ENCODE measurements around the gene KATNAL1.

Gene KATNAL1

DNA sequence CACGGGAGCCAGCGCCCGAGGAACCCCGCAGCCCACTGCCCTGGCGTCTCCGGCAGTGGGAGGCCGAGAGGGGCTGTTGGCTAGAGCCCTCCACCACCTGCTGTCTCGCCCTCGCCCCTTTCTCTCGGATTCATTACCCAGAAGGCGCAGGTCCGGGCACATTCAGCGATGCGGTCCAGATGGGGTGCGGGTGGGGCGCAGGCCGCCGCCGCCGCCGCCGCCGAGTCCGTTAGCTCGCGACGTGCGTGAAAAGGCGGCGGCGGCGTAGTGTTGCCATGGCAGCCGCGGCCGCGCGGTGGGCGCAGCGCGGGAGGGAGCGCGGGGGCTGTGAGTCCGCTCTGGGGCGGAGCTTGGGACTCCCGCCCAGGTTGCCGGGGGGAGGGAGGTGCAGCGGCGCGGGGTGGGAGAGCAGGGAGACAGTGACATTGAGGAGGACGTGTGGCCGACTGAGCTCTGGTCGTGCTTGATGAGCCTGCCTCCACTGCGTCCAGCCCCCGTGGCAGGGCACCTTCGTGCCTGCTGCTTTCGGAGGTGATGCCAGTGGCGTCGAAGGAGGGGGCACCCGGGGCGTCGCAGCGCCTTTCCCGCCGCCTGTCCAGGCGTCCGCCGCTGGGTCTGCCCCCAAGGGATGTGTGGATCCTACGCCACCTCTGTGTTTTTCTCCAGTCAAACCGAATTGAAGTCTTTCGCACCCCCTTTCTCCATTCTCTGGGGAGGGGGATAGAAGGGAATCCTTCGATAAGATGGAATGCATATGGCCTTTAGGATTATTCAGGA lies at the start of gene KATNAL1:
Gene KATNAL1, minus strand, starts transcription at position 358 of the 777 bp plus-strand sequence. CDS start 23,774 bp downstream, outside the sequence.
- DNase-seq = peak; percentile 66

DNA sequence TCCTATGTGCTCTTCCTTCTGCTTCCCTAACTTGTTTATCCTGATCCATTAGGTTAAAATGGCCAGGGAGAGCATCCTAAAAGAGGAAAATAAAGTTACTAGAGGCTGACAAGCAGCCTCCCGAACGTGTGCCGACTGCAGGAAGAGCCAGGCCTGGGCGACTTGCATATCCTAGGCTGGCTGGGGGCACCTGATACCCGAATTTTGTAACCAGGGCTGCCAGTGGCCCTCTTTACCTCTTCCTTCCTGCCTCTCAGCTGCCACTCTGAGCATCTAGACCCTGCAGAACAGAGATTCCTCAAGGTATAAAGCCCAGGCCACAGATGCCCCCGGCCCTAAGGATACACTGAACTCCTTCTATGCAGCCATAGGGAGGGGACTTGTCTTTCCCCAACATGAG lies 48.5 kb upstream of the KATNAL1 start:
- DNase-seq = no peak

DNA sequence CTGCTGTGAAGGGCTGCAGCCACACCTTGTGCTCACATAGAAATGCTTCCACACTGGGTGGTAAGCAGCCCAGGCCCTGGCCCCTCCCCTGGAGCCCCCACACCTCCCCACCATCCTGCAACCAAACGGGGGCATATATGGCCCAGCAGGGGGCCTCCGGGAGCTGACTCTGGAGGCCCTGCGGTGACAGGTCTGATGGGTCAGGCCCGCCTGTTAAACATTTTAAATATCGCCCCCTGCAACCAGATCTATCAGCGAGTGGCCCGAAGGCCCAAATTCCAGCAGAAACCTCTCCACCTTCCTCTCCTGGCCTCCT lies 48.0 kb upstream of the KATNAL1 start:
- peak; percentile 43 for DNase-seq

DNA sequence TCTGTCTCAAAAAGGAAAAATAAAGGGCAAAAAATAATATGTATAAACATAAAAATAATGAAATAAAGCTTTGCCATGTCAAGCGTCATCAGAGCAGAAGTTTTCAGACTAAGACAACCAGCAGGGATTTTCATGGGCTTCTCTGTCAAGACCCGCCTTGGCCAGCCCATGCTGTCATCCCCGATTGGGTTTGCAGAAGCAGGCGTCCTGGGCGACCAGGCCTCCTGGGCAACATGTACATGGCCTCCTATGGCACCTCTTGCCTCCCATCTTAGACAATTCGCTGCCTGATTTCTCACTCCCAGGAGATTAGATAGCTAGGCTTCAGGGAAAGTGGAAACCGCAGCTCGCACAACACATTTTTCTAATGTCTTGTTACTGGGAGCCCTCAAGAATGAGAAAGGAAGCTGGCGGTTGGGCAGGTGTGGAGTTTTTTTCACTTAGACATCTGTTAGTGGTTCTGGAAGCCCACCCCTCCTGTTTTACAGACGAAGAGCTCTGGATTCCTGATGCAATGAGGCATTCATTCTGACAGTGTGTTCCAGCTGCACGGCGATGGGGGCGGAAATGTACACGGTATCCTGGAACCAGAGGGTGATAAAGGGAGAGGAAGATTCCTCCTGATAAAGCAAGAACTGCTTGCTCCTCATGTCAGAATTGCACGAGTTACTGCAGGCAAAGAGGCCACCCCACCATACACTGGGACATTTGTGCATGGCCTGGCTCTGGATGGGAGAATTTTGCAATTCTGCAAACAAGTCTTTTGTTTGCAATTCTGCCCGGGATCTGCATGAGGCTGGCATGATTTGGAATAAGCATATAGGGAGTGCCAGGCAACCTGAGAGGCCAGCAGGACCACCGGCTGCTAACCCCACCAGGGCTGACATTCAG lies 47.4 kb upstream of the KATNAL1 start:
- no peak for DNase-seq

DNA sequence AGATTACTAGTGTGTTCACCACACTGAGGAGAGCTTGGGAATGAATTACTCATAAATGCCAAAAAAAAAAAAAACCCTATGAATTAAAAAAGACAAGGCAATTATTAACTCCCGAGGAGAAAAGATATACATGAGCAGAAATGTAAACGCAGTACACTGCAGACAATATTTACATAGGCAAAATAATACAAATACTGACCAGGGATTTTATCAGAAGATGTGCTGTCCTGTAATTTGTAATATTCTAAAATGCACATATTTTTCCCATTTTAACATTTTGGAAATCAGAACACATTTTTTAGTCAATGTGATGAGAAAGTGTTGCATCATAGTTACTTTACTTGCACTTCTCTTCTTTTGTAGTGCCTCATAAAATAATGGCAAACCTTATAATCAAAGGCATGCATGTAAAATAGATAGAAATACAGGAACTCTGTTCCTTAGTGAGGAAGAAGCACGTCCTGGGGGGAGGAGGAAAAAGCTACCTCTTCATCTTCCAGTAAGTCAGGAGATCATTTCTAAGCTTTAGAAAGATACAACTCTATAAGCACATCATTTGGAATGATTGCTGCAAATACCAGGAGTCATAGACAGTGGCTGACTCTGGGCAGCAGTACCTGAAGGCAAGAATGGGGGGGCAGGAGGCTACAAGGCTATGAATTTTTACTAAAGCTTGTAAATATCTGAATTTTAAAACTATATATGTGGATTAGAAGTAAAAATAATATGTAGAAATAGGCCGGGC lies 46.3 kb upstream of the KATNAL1 start:
- DNase-seq = no peak

DNA sequence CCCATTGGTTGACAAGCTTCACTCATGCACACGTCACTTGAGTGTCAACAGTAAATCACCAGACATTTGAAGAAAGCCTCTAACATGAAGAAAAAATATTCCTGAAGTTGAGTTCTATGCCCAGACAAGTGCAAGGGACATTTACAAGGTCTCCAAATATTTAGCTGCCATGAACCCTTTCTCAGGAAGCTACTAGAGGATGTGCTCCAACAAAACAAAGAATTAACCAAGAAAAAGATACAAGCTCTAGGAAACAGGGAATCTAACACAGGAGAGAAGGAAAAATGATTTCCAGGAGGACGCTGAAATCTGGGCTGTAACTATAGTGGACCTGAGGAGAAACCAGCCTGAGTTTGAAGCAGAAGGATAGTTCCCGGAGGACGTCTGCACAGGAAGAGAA lies 45.7 kb upstream of the KATNAL1 start:
- no peak for DNase-seq

DNA sequence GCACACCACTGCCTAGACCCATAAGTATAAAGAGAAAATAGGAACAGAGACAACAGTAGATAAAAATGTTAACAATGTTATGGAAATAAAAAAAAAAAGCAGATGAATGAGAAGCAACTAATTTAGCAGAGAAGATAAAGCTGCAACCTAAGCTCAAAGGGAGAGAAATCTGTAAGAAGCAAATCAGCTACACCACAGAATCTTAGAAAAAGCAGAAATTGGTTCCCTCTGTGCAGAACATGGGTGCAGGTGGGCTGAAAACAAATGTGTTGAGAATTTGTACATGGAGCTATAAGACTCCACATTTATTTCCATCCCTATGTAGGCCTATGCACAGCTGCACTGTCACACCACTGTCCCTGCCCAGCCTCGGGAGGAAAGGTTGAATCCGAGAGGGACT lies 44.8 kb upstream of the KATNAL1 start:
- DNase-seq = no peak

DNA sequence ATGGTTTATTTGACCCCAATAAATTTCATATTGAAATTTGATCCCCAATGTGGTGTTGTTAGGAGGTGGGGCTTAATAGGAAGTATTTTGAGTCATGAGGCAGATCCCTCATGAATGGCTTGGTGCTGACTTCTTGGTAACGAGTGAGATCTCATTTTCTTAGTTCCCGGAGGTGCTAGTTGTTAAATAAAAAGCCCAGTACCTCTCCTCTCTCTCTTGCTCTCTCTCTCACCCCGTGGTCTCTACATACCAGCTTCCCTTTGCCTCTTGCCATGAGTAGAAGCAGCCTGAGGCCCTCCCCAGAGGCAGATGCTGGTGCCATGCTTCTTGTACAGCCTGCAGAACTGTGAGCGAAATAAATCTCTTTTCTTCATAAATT lies 39.4 kb upstream of the KATNAL1 start:
- no peak for DNase-seq

DNA sequence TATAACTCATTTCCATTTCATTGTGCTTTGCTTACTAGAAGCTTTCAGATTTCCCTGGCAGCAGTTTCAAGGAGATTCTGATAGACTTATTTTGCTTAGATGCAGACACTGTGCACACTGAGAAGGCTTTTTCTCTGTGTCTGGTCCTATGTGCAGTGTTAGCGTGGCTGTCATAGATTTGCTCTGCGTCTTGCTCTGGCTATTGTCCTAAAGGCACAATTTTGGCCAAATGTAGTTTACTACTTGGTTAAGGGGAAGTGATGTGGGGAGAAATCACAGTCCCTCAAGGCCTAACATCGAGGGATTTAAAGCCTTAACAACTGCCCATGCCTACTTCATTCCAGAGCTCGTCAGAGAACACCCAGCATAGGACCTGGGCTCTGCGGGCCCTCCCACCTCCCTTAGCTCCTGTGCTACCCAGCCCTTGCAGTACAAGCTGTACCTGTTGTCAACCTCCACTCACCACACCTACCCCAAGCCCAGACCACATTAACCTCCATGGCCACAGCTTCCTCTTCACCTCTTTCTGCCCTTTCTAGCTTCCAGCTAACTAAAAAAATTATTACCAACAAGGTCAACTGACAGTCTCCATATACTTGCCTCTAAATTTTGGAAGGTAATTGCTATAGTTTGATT lies 38.9 kb upstream of the KATNAL1 start:
- peak; percentile 30 for DNase-seq

DNA sequence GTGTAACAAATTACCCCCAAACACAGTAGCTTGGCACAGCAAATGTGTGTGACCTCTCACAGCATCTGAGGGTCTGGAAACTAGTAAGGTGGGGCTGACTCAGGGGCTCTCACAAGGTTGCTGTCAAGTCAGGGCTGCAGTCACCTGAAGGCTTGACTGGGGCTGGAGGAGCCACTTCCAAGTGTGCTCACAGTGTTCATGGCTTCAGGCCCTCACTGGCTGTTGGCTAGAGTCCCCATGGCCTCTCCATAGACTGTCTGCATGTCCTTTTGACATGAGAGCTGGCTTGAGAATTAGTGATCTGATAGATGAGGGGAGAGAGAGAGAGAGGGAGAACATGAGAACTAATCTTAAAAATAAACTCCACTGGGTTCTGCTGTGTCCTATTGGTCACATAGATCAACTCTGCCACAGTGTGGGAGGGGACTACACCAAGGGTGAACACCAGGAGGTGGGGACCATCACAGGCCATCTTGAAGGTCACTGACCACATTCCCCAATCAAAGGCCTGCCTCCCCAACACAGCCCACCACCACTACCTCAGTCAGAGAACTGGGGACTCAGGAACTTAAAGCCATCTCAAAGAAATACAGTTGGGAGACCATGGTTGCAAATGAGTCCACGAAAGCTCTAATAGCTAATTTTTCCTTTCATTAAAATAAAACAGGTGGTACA lies 38.2 kb upstream of the KATNAL1 start:
- DNase-seq = no peak

DNA sequence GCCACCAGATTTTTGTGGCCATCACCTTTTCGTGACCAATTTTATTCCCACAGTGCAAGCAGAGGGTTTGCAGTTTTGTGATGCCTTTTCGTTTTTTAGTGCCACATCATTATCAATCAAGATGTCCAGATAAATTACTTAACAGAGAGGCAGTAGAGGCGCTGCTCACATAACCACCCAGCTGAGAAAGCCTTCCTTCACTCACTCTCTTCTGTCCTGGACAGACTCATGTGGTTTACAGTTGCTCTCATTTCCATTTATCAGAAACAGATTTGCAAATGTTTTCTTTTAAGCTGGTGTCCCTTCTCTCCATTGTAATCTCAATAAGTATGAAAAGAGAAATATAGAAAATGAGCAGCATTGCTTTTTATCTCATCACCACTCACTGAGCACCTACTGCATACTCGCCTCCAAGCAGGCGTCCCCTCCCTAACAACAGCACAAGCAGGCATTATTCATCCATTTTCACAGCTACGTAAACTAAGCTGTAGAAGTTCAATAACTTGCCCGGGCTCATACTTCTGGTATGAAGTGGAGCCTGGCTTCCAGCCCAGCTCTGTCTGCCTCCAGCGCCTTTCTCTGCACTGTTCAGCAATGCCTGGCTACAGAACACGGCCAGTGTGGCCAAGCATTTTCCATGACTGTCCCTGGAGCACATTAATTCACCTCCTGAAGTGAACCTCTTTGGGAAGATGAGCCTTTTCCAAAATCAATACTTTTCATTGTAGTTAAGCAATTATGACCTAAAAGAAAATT lies 34.6 kb upstream of the KATNAL1 start:
- no peak for DNase-seq

DNA sequence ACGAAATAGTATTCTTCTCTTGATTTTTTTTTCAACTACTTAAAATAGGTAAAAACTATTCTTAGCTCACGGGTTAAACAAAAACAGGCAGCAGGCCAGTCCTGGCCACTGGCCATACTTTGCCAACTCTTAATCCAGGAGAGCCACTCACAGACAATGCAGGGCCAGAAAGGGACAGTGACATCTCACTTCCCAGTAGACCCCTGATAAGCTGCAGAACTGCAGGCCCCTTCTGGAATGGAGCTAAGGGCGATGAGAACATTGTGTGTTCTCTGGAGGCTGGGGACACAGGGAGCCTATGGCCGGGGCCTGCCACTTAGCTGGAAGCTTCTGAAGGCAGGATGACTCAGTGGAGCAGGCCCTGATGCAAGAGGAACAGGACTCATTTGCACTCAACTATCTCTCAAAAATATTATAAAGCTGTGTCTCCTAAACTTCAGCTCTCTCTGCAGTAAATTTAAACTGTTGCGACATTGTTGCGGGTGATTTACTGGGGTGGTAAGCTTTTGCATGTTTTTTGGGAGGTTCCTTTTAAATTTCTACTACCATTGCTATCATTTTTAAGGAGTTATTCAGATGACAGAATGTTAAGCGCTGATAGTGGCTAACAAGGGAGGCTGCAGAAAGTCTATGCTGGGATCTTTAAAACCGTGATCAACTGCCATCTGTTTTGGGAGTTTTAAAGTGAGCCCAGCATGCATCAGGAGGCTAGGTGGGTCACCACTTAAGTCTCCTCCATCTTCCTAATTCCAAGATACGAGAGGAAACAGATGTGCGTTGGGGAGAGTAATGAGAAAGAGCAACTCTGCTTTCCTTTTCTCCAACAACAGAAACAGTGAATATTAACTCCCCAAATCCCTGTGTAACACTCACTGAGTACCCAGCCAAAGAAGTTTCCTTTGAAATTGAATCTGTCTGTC lies 33.2 kb upstream of the KATNAL1 start:
- DNase-seq = no peak

DNA sequence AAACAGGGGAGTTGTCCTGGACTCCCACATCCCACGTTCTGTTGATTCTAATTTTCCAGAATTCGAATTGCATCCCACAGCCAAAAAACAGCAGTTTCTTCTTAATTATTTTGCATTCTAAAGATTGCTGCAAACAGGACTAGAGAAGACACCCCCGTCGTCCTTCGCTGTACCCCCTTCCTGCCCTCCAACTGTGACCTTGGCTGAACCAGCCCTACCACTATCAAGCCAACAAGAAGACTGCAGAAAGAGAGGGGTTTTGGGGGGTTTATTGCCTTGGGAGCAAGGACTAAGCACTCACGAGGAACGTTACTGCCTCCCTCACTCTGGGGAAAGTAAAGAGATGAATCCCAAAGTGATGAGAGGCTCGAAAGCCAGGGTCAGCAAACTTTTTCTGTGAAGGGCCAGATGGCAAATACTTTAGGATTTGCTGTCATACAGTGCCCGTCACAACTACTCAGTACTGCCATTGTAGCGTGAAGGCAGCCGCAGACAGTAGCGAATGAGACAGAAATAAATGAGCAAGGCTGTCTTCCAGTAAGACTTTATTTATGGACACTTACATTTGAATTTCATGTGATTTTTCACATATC lies 32.5 kb upstream of the KATNAL1 start:
- no peak for DNase-seq

DNA sequence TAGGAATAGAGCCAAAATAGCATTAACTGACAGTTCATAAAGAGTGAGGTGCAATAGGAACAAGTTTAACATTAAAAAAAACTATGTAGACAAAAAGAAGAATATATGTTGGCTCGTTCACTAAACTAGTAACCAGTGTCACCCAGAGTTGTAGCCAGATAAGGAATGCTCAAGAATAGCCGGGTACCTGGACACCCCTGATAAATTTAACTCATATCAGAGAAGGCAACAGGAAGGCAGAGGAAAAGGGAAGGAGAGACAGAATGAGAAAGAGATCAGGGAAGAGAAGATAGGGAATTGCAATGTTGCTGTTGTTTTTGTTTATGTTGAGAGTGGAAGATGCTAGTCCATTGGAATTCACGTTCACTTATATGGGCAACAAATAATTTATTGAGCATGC lies 31.6 kb upstream of the KATNAL1 start:
- DNase-seq = no peak

DNA sequence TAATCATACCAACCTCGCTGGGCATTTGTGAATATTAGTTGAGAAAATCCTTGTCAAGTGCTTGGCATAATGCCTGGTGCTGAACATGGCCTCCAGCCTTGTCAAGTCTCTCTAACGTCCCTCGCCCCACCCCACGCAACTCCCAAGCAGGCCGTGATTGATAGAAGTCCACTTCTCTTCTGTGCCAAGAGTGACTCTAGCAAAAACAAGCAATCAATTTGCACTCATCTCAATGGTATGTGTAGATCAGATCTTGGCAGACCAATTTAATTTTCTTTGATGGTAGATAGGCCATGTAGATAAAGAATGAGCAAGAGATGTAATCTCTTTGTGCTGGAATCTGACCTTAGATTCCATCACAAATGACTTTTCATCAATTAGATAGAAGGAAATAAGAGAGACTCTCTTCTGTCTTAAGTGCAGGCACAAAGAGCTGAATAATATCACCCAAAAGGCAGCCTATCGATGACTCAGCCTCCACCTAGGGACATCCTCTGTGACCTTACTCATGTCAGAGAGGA lies 31.0 kb upstream of the KATNAL1 start:
- DNase-seq = no peak

DNA sequence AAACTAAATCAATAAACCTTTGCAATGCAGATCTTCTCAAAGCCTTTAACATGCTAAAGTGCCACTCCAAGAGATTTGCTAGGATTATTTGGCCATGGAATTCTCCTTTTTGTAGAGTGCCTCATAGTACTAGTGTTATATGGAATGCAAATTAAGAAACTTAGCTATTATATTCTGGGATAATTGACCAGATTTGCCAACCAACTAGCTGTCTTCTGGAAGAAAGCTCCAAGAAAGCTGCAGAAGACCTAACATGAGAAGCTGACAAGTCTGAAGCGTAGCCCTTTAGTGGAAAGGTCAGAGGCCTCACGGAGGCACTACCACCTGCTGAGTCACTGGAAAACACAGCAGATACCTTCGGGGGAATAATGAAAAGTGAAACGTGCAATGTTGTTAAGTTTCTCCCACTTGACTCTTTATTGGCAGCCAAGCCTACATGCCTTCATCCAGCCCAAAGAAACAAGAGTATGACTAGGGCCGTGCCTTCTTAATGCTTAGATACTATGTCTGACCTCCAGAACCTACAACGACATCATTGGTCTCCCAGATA lies 29.8 kb upstream of the KATNAL1 start:
- no peak for DNase-seq

DNA sequence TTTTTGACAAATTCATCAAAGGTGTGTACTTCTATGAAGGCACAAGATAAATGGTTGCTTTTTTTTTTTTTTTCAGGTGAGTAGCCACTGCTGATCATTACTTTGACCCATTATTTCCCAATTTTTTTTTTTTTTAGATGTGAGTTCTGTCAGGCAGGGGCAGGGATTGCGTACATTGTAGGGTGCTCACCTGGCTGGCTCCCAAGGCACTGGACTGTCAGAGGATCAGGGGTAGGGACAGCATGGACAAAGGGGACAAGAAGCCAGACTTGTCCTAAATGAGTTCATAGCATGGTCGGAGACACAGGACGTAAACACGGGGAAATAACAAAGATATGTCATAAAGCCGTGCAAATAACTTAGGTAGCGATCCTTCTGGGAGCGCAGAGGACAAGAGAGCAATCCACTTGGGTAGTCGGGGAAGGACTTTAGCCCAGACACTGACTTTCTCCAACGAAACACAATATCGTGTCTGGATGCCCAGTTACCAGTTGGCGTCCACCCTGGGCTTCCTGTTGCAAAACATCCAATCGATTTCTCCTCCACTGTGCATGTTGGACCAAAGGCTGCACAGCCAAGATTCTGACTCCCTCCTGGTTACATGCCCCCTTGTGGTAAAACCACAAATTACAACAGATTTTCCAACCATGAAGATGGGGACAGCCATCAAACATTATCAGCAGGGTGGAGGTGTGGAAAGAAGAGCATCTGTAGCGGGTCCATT lies 27.5 kb upstream of the KATNAL1 start:
- peak; percentile 50 for DNase-seq

DNA sequence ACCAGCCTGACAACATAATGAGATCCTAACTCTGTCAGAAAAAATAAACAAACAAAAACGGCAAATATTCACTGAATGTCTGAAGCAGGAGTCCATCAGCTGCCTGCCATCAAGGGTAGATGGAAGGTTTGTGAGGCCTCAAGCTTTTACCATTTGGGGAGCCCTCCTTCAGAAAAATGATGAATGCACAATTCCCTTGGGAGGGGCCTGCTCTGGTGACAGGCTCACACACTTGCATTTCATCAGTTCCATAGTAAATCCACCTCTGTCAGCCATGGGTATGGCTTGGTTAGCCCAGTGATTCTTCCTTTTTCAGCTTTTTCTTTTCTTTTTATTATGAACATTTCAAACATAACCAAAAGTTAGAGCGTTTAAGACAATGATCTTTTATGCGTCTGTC lies 26.3 kb upstream of the KATNAL1 start:
- no peak for DNase-seq

Data from RPMI8226 (cell line).